ENCODE results near the gene ALDH1L2. TPM values are rescaled to one million over a fixed set of nuclear protein-coding genes. Genes with fewer than 3 reads are reported as not detected.

ALDH1L2 gene
- total RNA-seq, 2 donors from 2014 or later: 0.22 to 0.27 TPM

GRCh38 chr12:105030820-105031807 is 53.1 kb downstream of the ALDH1L2 start:
- H3K9me3 ChIP-seq (ENCODE audit: control insufficient read depth, low read length): no peaks in the 10 kb centered on the region
- Mint-ChIP-seq H3K36me3 (ENCODE audit: low read depth) (peaks cover 2% of the 10 kb centered on the region), H3K4me1 (no peaks in the 10 kb centered on the region), H3K4me3 (no peak overlapping the region), H3K27ac (no peak overlapping the region), H3K27me3 (ENCODE audit: insufficient read depth) (no peaks in the 10 kb centered on the region), H3K9me3 (no peaks in the 10 kb centered on the region)
- no peak for DNase-seq
- no peaks in the 10 kb centered on the region for H3K4me1 ChIP-seq (ENCODE audit: control insufficient read depth, insufficient read depth, low read length)
- no peaks in the 10 kb centered on the region for H3K36me3 ChIP-seq (ENCODE audit: control insufficient read depth, insufficient read depth, low read length)
- H3K27me3 ChIP-seq (ENCODE audit: control insufficient read depth, insufficient read depth, low read length, poor library complexity, severe bottlenecking): no peaks in the 10 kb centered on the region
- H3K27ac ChIP-seq (ENCODE audit: low read depth, low read length): no peak overlapping the region
- WGBS, 2 experiments (ENCODE audit: insufficient coverage in 1 of 2, insufficient read length in 1 of 2): 92 to 93% methylated on average over 7 to 8 of the region's 9 CpGs
- H3K4me3 ChIP-seq (ENCODE audit: low read length): no peak overlapping the region
- H3K9ac ChIP-seq (ENCODE audit: extremely low read depth, low read length, poor library complexity, severe bottlenecking): no peak overlapping the region
- TF ChIP-seq CTCF (conservative IDR thresholded peaks at IDR 0.05): no peak

DNA sequence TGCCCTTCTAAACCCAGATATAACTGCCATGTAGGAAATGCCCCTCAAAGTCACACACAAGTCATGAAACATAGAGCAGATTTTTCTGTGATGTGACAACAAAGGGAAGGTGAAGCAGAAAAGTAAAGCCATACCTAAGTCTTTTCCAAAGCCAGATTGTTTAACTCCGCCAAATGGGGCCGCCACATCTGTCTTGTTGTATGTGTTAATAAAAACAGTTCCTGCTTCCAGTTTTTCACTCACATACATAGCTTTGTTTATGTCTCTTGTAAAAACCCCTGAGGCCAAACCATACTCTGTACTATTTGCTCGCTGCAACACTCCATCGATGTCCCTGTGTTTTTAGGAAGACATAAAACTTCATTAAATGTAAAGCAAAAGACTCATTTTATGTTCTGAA is 57.8 kb downstream of the ALDH1L2 start:
- H3K4me3 Mint-ChIP-seq: no peak overlapping the region
- no peaks in the 10 kb centered on the region for H3K9me3 Mint-ChIP-seq
- Histone ChIP-seq H3K4me1 (ENCODE audit: control insufficient read depth, insufficient read depth, low read length) (no peaks in the 10 kb centered on the region), H3K4me3 (ENCODE audit: low read length) (no peak overlapping the region), H3K9me3 (ENCODE audit: control insufficient read depth, low read length) (no peaks in the 10 kb centered on the region), H3K9ac (ENCODE audit: extremely low read depth, low read length, poor library complexity, severe bottlenecking) (no peak overlapping the region), H3K27ac (ENCODE audit: low read depth, low read length) (no peak overlapping the region), H3K27me3 (ENCODE audit: control insufficient read depth, insufficient read depth, low read length, poor library complexity, severe bottlenecking) (no peaks in the 10 kb centered on the region), H3K36me3 (ENCODE audit: control insufficient read depth, insufficient read depth, low read length) (no peaks in the 10 kb centered on the region)
- WGBS, 2 experiments (ENCODE audit: insufficient coverage in 1 of 2, insufficient read length in 1 of 2): 98 to 100% methylated on average over 4 of the region's 4 CpGs
- no peaks in the 10 kb centered on the region for H3K36me3 Mint-ChIP-seq (ENCODE audit: low read depth)
- H3K27me3 Mint-ChIP-seq (ENCODE audit: insufficient read depth): no peaks in the 10 kb centered on the region
- no peaks in the 10 kb centered on the region for H3K4me1 Mint-ChIP-seq
- H3K27ac Mint-ChIP-seq: no peak overlapping the region
- TF ChIP-seq CTCF (conservative IDR thresholded peaks at IDR 0.05): no peak
- no peak for DNase-seq

DNA sequence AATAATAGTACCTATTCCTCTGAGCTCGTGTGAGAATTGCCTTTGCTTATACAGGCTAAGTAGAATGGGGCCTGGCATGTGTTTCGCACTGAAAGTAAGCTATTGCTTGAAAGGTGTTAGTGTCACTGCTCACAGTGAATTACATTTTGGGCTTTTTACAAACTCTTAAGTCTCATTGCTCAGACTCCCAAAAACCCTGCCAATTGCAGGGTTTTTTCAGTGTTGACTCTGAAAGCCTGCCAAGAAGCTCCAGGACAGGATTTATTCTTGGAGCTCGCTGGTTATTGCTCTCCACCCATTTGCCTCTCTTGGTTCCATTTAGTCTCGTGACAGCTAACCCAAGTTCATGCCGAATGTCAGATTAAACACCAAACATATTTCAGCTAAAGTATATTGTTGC is 58.4 kb downstream of the ALDH1L2 start:
- DNase-seq: no peak
- Histone ChIP-seq H3K9ac (ENCODE audit: extremely low read depth, low read length, poor library complexity, severe bottlenecking) (no peak overlapping the region), H3K27ac (ENCODE audit: low read depth, low read length) (no peak overlapping the region), H3K4me3 (ENCODE audit: low read length) (no peak overlapping the region), H3K9me3 (ENCODE audit: control insufficient read depth, low read length) (no peaks in the 10 kb centered on the region), H3K27me3 (ENCODE audit: control insufficient read depth, insufficient read depth, low read length, poor library complexity, severe bottlenecking) (no peaks in the 10 kb centered on the region), H3K4me1 (ENCODE audit: control insufficient read depth, insufficient read depth, low read length) (no peaks in the 10 kb centered on the region), H3K36me3 (ENCODE audit: control insufficient read depth, insufficient read depth, low read length) (no peaks in the 10 kb centered on the region)
- Mint-ChIP-seq H3K27me3 (ENCODE audit: insufficient read depth) (no peaks in the 10 kb centered on the region), H3K9me3 (no peaks in the 10 kb centered on the region), H3K27ac (no peak overlapping the region), H3K4me1 (no peaks in the 10 kb centered on the region), H3K36me3 (ENCODE audit: low read depth) (no peaks in the 10 kb centered on the region), H3K4me3 (no peak overlapping the region)
- no peak for TF ChIP-seq CTCF (conservative IDR thresholded peaks at IDR 0.05)
- WGBS, 2 experiments (ENCODE audit: insufficient coverage in 1 of 2, insufficient read length in 1 of 2): 91 to 100% methylated on average over 3 to 5 of the region's 5 CpGs
